GM12892 (cell line): ENCODE measurements around the gene MMS19.

Experiments used
- POLR2A ChIP-seq: IDR thresholded peaks from 2 replicates; pipeline ENCODE4 v1.6.1; 2011; ENCODE audit warnings: low read depth, low read length, control low read depth
- POLR2AphosphoS5 ChIP-seq: IDR thresholded peaks from 2 replicates; pipeline ENCODE4 v1.6.1; 2011; ENCODE audit warnings: low read depth, low read length, control low read depth
- TAF1 ChIP-seq: IDR thresholded peaks from 2 replicates; pipeline ENCODE4 v1.6.1; 2011; ENCODE audit warnings: low read depth, mild to moderate bottlenecking, control low read depth, low read length, borderline replicate concordance

DNA sequence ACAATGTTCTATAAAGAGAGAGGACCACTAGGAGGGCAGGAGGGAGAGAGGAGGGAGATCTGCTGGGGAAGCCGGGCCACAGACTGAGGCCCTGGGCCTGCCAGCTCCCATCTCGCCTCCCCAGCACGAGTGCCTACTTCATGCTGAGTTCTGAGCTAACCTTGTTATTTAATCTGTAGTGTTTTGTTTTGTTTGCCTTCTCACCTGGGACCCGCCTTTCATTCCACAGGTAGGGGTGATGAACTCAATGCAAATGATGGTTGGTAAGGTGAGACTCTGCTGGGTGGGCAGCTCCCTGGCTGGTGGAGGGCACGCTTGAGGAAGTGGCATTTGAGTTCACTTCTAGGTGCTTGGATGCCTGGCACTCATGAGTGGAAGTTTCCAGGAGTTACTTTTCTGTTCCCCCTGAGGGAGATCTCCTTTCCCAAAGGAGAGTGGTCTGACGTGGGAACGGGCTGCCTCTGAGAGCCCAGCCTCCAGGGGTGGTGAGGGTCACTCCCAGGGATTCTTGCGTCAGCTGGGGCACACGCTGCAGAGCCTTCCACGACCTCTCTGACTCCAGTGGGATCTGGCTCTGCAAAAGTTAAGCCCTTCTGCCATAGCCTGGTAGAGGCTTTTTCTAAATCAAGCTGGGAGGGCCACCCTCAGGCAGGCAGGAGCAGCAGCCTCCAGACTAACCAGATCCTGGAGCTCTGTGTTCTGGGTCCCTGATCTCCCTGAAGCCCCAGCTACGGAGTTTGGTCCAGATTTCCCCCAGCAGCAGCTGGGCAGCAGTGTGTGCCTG, 22.9 kb upstream of the MMS19 start:
- TF ChIP-seq POLR2AphosphoS5 (no peak), POLR2A (no peak), TAF1 (no peak)
